DOHH2 (cell line): ENCODE measurements around the gene OXNAD1.

Experiments used
- CTCF ChIP-seq: fragments of 200-600 bp; sonication (generic); IDR thresholded peaks from one replicate; pipeline ENCODE4 v1.5.1; 2014; ENCODE audit warnings: antibody characterized with exemption, mild to moderate bottlenecking, low read depth, low read length; ENCODE audit not compliant: poor library complexity, severe bottlenecking
- EZH2phosphoT487 ChIP-seq: fragments of 200-600 bp; sonication (generic); IDR thresholded peaks from 2 replicates; pipeline ENCODE4 v1.6.1; 2017; ENCODE audit warnings: borderline replicate concordance, mild to moderate bottlenecking, antibody characterized with exemption, low read length, moderate library complexity, mixed read lengths

- TF ChIP-seq CTCF = no peak
- no peak for TF ChIP-seq EZH2phosphoT487
Observed at GRCh38 chr3:16258866-16259265, 6.1 kb upstream of the OXNAD1 start.
